ENCODE results near the gene PLEKHN1.
A peak's percentile ranks its signal among the peaks of the same experiment; 100 is the strongest.
"Not testable (repeated sequence)": the region's sequence is repeated elsewhere in the genome, so short reads cannot be mapped to it uniquely, and the experiment has no call there.

The PLEKHN1 gene

GRCh38 chr1:942411-942821, 23.9 kb upstream of the PLEKHN1 start:
- no peak for DNase-seq (ENCODE audit: low read depth in 1 of 2, low spot score in 1 of 2)

DNA sequence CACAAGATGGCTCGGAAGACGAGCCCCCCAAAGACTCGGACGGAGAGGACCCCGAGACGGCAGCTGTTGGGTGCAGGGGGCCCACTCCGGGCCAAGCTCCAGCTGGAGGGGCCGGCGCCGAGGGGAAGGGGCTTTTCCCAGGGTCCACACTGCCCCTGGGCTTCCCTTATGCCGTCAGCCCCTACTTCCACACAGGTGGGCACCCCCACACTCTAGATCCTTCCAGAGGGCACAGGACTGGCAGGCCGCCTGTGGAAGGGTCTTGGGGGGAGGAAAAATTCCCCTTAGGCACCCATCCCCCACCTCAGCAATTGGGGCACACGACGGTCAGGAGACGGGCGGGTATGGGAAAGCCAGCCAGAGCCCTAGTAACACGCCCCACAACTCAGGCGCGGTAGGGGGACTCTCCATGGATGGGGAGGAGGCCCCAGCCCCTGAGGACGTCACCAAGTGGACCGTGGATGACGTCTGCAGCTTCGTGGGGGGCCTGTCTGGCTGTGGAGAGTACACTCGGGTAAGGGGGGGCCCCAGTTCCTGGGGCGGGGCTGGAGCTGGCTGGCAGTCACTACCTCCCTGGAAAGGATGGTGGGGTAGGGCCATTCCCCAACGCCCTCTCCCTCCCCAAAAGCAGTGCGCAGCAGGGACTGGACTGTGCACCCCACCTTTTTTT, 23.3 kb upstream of the PLEKHN1 start:
- DNase-seq (ENCODE audit: low read depth in 1 of 2, low spot score in 1 of 2): no peak

GRCh38 chr1:943545-944340, 22.5 kb upstream of the PLEKHN1 start:
- no peak for DNase-seq (ENCODE audit: low read depth in 1 of 2, low spot score in 1 of 2)

- DNase-seq (ENCODE audit: low read depth in 1 of 2, low spot score in 1 of 2): no peak
Observed at GRCh38 chr1:944341-945325, 21.6 kb upstream of the PLEKHN1 start.

DNA sequence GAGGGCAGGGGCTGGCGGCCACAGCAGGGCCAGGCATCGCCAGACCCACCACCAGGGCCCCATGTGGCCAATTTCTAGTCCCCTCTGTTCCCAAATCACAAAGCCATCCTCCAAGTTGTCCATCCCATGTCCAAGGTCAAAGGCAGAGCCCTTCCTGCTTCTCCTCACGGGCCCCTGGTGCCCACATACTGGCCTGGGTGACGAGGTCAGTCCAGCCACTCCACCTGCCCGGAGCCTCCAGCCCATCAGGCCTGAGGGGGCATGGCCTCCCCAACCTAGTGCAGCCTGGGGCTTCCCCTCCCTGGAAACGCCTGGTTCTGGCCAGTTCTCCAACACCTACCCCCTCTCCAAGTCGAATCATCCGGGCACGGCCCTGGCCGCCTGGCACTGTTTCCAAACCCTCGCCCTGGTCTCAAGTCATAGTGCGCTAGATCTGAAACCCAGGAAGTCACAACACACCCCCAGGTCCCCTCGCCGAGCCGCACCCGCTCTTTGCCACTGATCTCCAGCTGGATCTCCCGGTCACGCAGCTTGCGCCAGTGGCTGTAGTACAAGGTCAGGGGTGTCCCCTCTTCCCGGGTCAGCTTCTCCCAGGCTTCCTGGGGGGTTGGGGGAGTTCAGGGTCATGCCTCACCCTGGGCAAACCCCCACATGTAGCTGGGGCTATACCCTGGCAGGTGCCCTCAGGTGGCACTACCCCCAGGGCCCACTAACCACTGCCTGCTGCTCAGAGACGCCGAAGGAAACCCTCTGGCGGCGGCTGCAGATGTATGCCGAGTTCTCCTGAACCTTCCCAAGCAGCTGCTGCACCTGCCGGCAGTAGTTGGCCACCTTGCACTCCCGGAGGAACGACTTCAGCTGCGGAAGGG, 20.4 kb upstream of the PLEKHN1 start:
- DNase-seq (ENCODE audit: low read depth in 1 of 2, low spot score in 1 of 2): no peak

DNA sequence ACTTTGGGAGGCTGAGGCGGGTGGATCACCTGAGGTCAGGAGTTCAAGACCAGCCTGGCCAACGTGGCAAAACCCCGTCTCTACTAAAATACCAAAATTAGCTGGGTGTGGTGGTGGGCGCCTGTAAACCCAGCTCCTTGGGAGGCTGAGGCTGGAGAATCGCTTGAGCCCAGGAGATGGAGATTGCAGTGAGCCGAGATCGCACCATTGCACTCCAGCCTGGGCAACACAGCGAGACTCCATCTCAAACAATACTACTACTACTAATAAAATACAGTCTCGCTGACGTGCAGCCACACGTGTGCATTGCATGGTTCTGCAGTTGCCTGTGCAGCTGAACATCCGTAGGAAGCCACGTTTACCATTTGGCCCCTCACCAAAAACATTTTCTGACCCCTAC, 19.5 kb upstream of the PLEKHN1 start:
- DNase-seq (ENCODE audit: low read depth in 1 of 2, low spot score in 1 of 2): not testable (repeated sequence)

DNA sequence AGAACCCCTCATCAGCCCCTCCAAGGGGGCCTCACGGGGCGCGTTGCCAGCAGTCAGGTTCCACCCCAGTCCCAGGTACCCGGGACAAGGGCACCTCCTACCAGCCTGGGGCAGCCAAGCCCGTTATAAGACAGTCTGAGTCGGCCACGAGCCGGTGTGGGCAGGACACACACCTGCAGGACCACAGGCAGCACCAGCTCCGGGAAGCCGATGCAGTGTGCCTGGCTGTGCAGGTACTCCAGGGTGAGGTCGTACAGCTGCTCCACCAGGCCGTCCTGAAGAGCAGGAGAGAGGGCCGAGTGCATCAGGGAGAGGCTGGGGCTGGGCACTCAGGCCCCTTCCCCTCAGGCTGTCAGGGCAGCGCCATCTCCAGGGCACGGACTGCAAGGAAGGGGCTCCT, 18.3 kb upstream of the PLEKHN1 start:
- DNase-seq (ENCODE audit: low read depth in 1 of 2, low spot score in 1 of 2): no peak

GRCh38 chr1:950268-950667, 16.0 kb upstream of the PLEKHN1 start:
- no peak for DNase-seq (ENCODE audit: low read depth in 1 of 2, low spot score in 1 of 2)

DNA sequence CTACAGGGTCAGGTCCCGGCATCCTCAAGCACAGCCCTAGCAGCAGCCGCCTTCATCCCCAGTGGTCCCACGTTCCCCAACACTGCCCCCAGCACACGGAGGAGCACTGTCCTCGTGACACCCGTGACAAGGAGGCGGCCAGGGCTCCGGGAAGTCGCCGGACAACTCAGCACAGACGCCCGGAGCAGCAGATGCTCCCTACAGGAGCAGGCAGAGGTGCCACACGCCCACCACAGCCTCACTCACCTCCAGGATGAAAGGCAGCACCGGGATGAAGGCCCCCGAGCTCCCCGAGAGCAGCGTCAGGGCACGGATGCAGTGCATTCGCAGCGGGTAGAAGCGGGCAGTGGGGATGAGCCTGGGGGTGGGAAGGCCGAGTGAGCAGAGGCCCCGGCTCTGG, 15.4 kb upstream of the PLEKHN1 start:
- no peak for DNase-seq (ENCODE audit: low read depth in 1 of 2, low spot score in 1 of 2)

DNA sequence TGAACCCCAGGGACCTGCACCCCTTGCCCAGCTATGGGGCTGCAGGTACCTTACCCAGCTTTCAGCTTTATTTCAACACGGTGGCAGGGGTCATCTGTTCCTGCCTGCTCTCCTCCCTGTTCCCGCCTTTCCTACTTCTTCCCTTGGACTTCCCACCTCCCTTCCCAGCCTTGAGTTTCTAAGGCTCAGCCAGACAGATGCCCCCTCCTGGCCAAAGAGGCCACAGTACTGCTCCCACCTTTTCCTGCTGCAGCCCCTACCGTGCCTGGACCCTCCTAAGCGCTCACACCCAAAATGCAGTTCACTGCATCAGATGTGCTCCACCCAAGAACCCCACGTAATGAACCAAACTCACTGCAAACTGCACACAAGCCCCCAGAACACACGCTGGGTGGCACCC, 14.9 kb upstream of the PLEKHN1 start:
- DNase-seq (ENCODE audit: low read depth in 1 of 2, low spot score in 1 of 2): no peak

GRCh38 chr1:952201-952600, 14.1 kb upstream of the PLEKHN1 start:
- no peak for DNase-seq (ENCODE audit: low read depth in 1 of 2, low spot score in 1 of 2)

DNA sequence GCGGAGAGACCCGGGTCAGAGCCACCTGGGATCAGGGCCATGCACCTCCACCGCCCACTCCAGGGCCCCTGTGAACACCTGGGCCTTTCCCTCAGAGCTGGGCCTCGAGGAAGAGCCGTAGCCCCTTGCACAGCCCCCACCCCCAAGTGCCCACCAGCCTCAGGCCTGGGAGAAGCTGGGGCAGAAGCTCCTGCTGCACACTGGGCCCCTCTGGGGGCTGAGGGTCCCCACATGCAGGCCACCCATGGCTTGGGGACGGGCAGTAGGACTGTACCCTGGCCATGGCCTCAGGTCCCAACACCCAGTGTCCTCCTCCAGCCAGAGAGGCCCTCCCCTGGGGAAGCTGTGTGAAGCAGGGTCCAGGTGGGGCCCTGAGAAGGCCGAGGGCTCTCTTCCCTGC, 13.7 kb upstream of the PLEKHN1 start:
- DNase-seq (ENCODE audit: low read depth in 1 of 2, low spot score in 1 of 2): no peak

- DNase-seq (ENCODE audit: low read depth in 1 of 2, low spot score in 1 of 2): no peak
Observed at GRCh38 chr1:953524-954320, 12.6 kb upstream of the PLEKHN1 start.

- DNase-seq (ENCODE audit: low read depth in 1 of 2, low spot score in 1 of 2): no peak
Observed at GRCh38 chr1:954927-955326, 11.4 kb upstream of the PLEKHN1 start.

- DNase-seq (ENCODE audit: low read depth in 1 of 2, low spot score in 1 of 2): no peak
Observed at GRCh38 chr1:955474-955873, 10.8 kb upstream of the PLEKHN1 start.

GRCh38 chr1:956636-957035, 9.6 kb upstream of the PLEKHN1 start:
- DNase-seq (ENCODE audit: low read depth in 1 of 2, low spot score in 1 of 2): no peak

DNA sequence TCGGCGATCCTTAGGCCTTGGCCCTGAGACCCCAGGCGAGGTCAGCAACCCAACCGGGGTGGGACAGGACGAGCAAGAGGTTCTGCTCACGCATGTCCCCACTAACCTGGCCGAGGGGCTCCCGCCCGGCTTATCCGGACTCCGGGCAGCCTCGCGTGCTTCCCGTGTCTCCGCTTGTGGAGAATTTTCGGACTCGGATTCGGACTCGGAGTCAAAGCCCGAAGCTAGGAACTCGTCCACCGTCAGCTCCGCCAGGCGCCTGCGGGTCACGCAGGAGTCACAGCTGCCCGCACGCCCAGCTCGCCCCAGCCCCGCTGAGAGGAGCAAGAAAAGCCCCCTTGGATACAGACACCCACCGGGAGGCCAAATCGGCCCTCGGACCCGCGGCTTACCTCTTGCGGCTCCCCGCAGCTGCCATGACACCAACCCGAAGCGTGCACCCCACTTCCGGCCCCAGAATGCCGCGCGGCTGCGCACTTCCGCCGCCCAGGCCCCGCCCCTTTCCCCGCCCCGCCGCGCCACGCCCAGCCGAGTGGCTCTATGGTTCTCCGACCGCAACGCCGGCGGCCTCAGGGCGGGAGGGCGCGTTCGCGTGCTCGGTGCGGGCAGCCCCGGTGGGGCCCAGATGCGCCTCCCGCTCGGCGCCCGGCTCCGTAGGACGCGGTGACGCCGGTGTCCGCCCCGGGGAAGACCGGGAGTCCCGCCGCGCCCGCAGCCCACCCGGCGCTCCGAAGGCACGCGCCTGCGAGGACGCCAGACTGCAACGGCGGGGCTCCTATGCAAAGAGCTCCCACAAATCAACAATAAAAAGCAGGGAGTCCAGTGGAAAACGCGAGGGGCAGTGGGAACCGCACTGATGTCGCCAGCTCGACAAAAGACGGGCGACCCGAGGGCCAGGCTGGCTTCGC, 7.2 kb upstream of the PLEKHN1 start, which contains the start of gene NOC2L:
TSS of gene NOC2L (minus strand) at position 434 of the 908 bp plus-strand sequence. CDS start at position 418, 16 bp downstream.
- DNase-seq (ENCODE audit: low read depth in 1 of 2, low spot score in 1 of 2): peak; percentile 96 to 99

GRCh38 chr1:959731-960362, 6.4 kb upstream of the PLEKHN1 start:
- no peak for DNase-seq (ENCODE audit: low read depth in 1 of 2, low spot score in 1 of 2)

All from stimulated activated CD4-positive, alpha-beta T cell treated with anti-CD3 and anti-CD28 coated beads, Interleukin-15, amount 100 ng/mL, for 1 hour (primary cell).